22Rv1 (cell line): Measurements from ENCODE around the gene ASCL1.

Experiments used
- ZFX ChIP-seq: fragments of 450-650 bp; IDR thresholded peaks from 2 replicates; pipeline ENCODE4 v1.6.1; 2017; ENCODE audit warnings: antibody characterized with exemption, borderline replicate concordance
- TF ChIP-seq, protein P1 (sequence below): fragments of 450-650 bp; IDR thresholded peaks from 2 replicates; pipeline ENCODE4 v1.5.1; 2017; ENCODE audit warnings: mild to moderate bottlenecking

DNA sequence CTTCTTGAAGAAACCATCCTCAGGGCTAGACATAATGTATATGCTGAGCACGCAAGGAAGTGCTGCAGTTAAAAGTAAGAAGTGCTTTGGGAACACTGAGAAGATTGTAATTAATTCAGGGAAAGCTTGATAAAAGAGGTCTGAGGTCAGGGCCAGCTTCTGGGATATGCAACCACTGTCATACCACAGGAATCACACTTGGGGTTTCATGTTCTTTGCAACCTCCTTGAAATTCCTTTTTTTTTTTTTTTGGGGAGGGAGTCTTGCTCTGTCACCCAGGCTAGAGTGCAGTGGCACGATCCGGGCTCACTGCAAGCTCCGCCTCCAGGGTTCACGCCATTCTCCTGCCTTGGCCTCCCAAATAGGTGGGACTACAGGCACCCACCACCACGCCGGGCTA lies 47.3 kb upstream of the ASCL1 start:
- TF ChIP-seq, protein P1, sequence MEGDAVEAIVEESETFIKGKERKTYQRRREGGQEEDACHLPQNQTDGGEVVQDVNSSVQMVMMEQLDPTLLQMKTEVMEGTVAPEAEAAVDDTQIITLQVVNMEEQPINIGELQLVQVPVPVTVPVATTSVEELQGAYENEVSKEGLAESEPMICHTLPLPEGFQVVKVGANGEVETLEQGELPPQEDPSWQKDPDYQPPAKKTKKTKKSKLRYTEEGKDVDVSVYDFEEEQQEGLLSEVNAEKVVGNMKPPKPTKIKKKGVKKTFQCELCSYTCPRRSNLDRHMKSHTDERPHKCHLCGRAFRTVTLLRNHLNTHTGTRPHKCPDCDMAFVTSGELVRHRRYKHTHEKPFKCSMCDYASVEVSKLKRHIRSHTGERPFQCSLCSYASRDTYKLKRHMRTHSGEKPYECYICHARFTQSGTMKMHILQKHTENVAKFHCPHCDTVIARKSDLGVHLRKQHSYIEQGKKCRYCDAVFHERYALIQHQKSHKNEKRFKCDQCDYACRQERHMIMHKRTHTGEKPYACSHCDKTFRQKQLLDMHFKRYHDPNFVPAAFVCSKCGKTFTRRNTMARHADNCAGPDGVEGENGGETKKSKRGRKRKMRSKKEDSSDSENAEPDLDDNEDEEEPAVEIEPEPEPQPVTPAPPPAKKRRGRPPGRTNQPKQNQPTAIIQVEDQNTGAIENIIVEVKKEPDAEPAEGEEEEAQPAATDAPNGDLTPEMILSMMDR, result no peak
- TF ChIP-seq ZFX, result no peak
